OCI-LY7 (cell line): Measurements from ENCODE around the gene CORIN. TPM values are rescaled to one million over a fixed set of nuclear protein-coding genes. Genes with fewer than 3 reads are reported as not detected.

Source experiments
- Bru-seq: library from RNA; stranded (reverse); fragments of 400-500 nt; gene quantifications from one replicate; lab custom pipeline; 2021; lab: Mats Ljungman, UMichigan
- BruChase-seq, 2 experiments: library from RNA; stranded (reverse); fragments of 400-500 nt; gene quantifications; one replicate each; lab custom pipeline; 2021; lab: Mats Ljungman, UMichigan
- BruUV-seq: library from RNA; stranded (reverse); fragments of 400-500 nt; replicated peaks from 2 replicates; lab custom pipeline; 2021; lab: Mats Ljungman, UMichigan
- CTCF ChIA-PET: fragments of 300-600 bp; sonication (Branson Sonifier 250); formaldehyde crosslinking; loops from one replicate; lab custom pipeline; 2022; ENCODE audit warnings: antibody characterized with exemption; ENCODE audit not compliant: unreplicated experiment; lab: Charles Lee
- POLR2A ChIA-PET: fragments of 300-600 bp; sonication (Branson Sonifier 250); formaldehyde crosslinking; loops from one replicate; lab custom pipeline; 2022; ENCODE audit warnings: antibody characterized with exemption; lab: Charles Lee
- DNase-seq: peaks from one replicate; pipeline ENCODE4 v3.0.0-alpha.2; 2015; ENCODE audit warnings: low spot score
- H2AFZ ChIP-seq: fragments of 200-600 bp; sonication (generic), shearing (Covaris generic); 2 replicates; pipeline ENCODE4 v1.6.1; 2014; ENCODE audit warnings: mild to moderate bottlenecking, antibody characterized with exemption, low read length, moderate library complexity
- H3K27ac ChIP-seq: fragments of 200-600 bp; sonication (generic); 2 replicates; pipeline ENCODE4 v1.5.1; 2014; ENCODE audit warnings: mixed run types, low read depth, mild to moderate bottlenecking, moderate library complexity, low read length, inconsistent platforms; ENCODE audit not compliant: poor library complexity, severe bottlenecking
- H3K36me3 ChIP-seq: fragments of 200-600 bp; sonication (generic); 2 replicates; pipeline ENCODE4 v1.6.1; 2014; ENCODE audit warnings: mild to moderate bottlenecking, antibody characterized with exemption, low read length, moderate library complexity, mixed read lengths; ENCODE audit not compliant: insufficient read depth
- H3K4me1 ChIP-seq: fragments of 200-600 bp; sonication (generic); 2 replicates; pipeline ENCODE4 v1.5.1; 2014; ENCODE audit warnings: mild to moderate bottlenecking, low read length; ENCODE audit not compliant: insufficient read depth, poor library complexity, severe bottlenecking
- H3K4me2 ChIP-seq: fragments of 200-600 bp; sonication (generic); 2 replicates; pipeline ENCODE4 v1.6.1; 2014; ENCODE audit warnings: mild to moderate bottlenecking, low read length
- H3K4me3 ChIP-seq: fragments of 200-600 bp; sonication (generic); 2 replicates; pipeline ENCODE4 v1.5.1; 2014; ENCODE audit warnings: mild to moderate bottlenecking, low read depth, low read length; ENCODE audit not compliant: poor library complexity, severe bottlenecking
- H3K79me2 ChIP-seq: fragments of 200-600 bp; sonication (generic); 2 replicates; pipeline ENCODE4 v1.6.1; 2016; ENCODE audit warnings: low read depth, mild to moderate bottlenecking, low read length, moderate library complexity, mixed read lengths; ENCODE audit not compliant: insufficient read depth
- H3K9me2 ChIP-seq: fragments of 200-600 bp; sonication (generic); 2 replicates; pipeline ENCODE4 v1.6.1; 2016; ENCODE audit warnings: mild to moderate bottlenecking, low read length, mixed read lengths; ENCODE audit not compliant: insufficient read depth
- H3K9me3 ChIP-seq: fragments of 200-600 bp; sonication (generic); 2 replicates; pipeline ENCODE4 v1.6.1; 2014; ENCODE audit warnings: mild to moderate bottlenecking, mixed run types, low read length, mixed read lengths
- H4K20me1 ChIP-seq: fragments of 200-600 bp; sonication (generic); 2 replicates; pipeline ENCODE4 v1.6.1; 2014; ENCODE audit warnings: mild to moderate bottlenecking, antibody characterized with exemption, low read length, moderate library complexity, mixed read lengths; ENCODE audit not compliant: insufficient read depth
- CTCF ChIP-seq: fragments of 200-600 bp; sonication (generic); conservative IDR thresholded peaks from 2 replicates; pipeline ENCODE4 v1.5.1; 2014; ENCODE audit warnings: mild to moderate bottlenecking, antibody characterized with exemption, low read length, moderate library complexity, mixed read lengths
- EZH2phosphoT487 ChIP-seq: fragments of 200-600 bp; sonication (generic); IDR thresholded peaks from 2 replicates; pipeline ENCODE4 v1.6.1; 2018; ENCODE audit warnings: low read depth, borderline replicate concordance, mild to moderate bottlenecking, mixed run types, antibody characterized with exemption, low read length, moderate library complexity, mixed read lengths
- intact Hi-C: fragments of 100-400 bp; cut with micrococcal nuclease; formaldehyde crosslinking; loops from one replicate; pipeline ENCODE4 v1.10.0; 2022; ENCODE audit not compliant: unreplicated experiment
- long read RNA-seq: library from polyadenylated mRNA; stranded (forward); transcript quantifications from one replicate; pipeline ENCODE4 v2.0.0, GENCODE V29; 2022
- total RNA-seq, 2 experiments: library from RNA; depleted of rRNA in 1 of 2; stranded (reverse); fragments of >200 nt in 1 of 2; shearing (Covaris generic) in 1 of 2; gene quantifications; 2 replicates each; pipeline ENCODE4 v1.2.3, GENCODE V29; 2014 to 2022

CORIN gene
- 0.31 TPM in 1 of 2 replicates, not detected in the other for total RNA-seq (2014; rRNA removed; shearing (Covaris generic))
- 0.40 TPM in 1 of 2 replicates, not detected in the other for total RNA-seq (2022)
- Bru-seq, nascent RNA, result percentile 19 among the genes with signal in this experiment
- percentile 21 among the genes with signal in this experiment for BruChase-seq, experiment 1, labeled RNA remaining after a 6-hour chase
- BruChase-seq, experiment 2, labeled RNA remaining after a 2-hour chase, result percentile 26 among the genes with signal in this experiment
- long read RNA-seq, result 0 reads

DNA sequence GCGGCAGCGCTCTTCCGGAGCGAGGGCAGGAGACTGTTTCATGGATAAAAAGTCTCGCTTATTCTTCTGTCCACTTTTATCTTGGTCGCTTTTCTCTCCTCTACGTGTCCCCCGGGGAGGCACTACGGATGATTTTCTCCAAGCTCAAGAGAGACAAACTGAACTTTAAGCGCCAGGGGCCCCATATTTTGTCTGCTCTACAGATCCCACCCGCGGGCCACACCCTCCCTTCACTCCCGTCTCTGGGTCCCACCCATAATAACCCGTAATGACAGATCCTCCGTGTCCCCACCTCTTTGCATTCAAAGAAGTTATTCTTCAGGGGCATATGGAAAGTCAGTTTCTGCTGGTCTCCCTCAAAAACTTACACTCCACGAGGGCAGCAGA, at the start of gene CORIN:
CORIN (minus strand) TSS at position 160 of the 387 bp plus-strand sequence; CDS start at position 42, 118 bp downstream.
- Histone ChIP-seq H3K36me3 (peaks cover 7% of the 10 kb centered on the region), H3K4me1 (peaks cover 9% of the 10 kb centered on the region), H3K9me2 (no peaks in the 10 kb centered on the region), H3K4me3 (peak within 1 kb of the TSS; percentile 68), H3K79me2 (no peaks in the 10 kb centered on the region), H3K9me3 (peaks cover 8% of the 10 kb centered on the region; the same call in 1 of the 2 replicates), H3K27ac (no peak within 1 kb of the TSS), H2AFZ (peak within 1 kb of the TSS; percentile 80), H3K4me2 (peak within 1 kb of the TSS; percentile 86), H4K20me1 (no peaks in the 10 kb centered on the region)
- intact Hi-C loops, result loop anchor here (2.0 to 5.0 kb wide), 4 partner anchors 94 to 249 kb away; no protein-coding TSS in a partner anchor
- no TSS peak for BruUV-seq
- POLR2A ChIA-PET, result interaction anchor here (0.6 kb wide), 1 partner anchor 167 kb away, joined by 3 read pairs; no protein-coding TSS in a partner anchor
- DNase-seq, result no peak
- no peak for TF ChIP-seq CTCF
- no peak for TF ChIP-seq EZH2phosphoT487
- CTCF ChIA-PET, result no interaction called here

DNA sequence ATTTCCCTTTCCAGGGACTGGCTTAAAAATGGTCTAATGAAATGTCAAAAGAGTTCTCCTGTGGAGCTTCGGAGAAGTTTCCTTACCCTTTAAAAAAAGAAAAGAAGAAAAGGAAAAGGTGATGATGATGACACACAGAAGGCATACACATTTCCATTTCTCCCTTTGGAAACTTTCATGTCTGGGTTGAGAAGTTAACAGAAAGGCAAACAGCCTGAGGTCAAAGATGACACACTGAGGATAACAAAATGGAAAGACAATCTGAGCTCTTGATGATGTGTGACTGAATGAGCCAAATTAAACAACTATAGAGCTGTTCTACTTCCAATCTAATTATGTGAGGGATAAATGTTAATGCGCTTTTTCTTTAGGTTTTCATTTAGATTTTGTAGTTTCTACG, 44.4 kb upstream of the CORIN start:
- Histone ChIP-seq H4K20me1 (no peaks in the 10 kb centered on the region; the same call in 1 of the 2 replicates), H3K4me3 (no peak overlapping the region), H2AFZ (no peak overlapping the region), H3K4me1 (no peaks in the 10 kb centered on the region), H3K4me2 (no peak overlapping the region), H3K79me2 (no peaks in the 10 kb centered on the region), H3K36me3 (peaks cover 94% of the 10 kb centered on the region), H3K27ac (no peak overlapping the region), H3K9me2 (no peaks in the 10 kb centered on the region), H3K9me3 (no peaks in the 10 kb centered on the region)
- TF ChIP-seq EZH2phosphoT487 (no peak), CTCF (no peak)
- CTCF ChIA-PET, result no interaction called here
- POLR2A ChIA-PET, result interaction anchor here (1.0 kb wide), 2 partner anchors 21 to 43 kb away, joined by 3 to 5 read pairs; no protein-coding TSS in a partner anchor
- BruUV-seq, result no TSS peak
- no peak for DNase-seq
- intact Hi-C loops, result no loop called here

DNA sequence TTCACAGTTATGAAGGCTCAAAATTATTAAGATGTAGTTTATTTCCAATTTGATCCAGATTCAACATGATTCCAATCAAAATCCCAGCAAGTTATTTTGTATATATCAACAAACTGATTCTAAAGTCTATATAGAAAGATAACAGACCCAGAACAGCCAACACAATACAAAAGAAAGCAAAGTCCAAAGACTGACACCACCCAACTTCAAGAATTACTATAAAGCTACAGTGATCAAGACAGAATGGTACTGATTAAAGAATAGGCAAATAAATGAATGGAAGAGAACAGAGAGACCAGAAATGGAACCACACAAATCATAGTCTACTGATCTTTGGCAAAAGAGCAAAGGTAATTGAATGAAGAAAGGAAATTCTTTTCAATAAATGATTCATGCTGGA, 41.6 kb upstream of the CORIN start:
- Histone ChIP-seq H3K36me3 (peaks cover 95% of the 10 kb centered on the region), H3K9me2 (no peaks in the 10 kb centered on the region), H3K4me2 (no peak overlapping the region), H3K27ac (no peak overlapping the region), H3K4me1 (no peaks in the 10 kb centered on the region), H2AFZ (no peak overlapping the region), H3K79me2 (no peaks in the 10 kb centered on the region), H4K20me1 (no peaks in the 10 kb centered on the region; the same call in 1 of the 2 replicates), H3K4me3 (no peak overlapping the region), H3K9me3 (no peaks in the 10 kb centered on the region)
- ChIA-PET POLR2A (interaction anchor here (0.7 to 1.2 kb wide), 3 partner anchors 8 to 786 kb away, joined by 3 to 5 read pairs (median 3); no protein-coding TSS in a partner anchor), CTCF (no interaction called here)
- TF ChIP-seq CTCF, result no peak
- TF ChIP-seq EZH2phosphoT487, result no peak
- BruUV-seq, result no TSS peak
- intact Hi-C loops, result no loop called here
- no peak for DNase-seq
